ENCODE results near the gene HSFX3. TPM values are rescaled to one million over a fixed set of nuclear protein-coding genes. Genes with fewer than 3 reads are reported as not detected.

The HSFX3 gene
- total and polyA plus RNA-seq, 2 donors (not counting 1 experiment from before 2014, with no cell fraction given) = not detected

DNA sequence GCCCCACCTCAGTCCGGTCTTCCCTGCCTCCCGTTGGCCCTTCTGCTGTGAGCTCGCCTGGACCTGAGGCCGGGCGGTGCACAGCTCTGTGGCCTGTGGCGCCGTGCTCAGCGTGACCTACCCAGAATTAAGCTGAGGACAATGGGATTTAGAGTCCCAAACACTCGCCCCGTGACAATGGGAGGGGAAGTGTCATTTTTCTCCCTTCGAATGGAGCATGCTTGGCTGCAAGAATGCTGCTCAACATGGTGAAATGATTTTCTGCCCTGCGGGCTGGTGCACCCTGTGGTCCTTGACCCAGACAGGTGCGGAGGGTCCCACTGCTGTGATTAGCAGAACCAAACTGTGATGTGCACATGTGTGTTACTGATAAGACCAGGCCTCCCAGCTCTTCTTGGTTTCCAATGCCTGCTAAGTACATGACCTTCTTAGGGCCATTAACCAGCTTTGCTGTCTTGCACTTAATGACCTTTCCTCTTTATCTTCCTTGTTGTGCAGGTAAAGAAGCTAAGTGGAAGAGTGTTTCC is 8.1 kb downstream of the HSFX3 start:
- Histone ChIP-seq H3K9me3 (ENCODE audit: control insufficient read depth, insufficient read depth, low read depth, low read length) (no peaks in the 10 kb centered on the region), H2AFZ (ENCODE audit: low read length) (no peak overlapping the region), H4K20me1 (ENCODE audit: control insufficient read depth, extremely low read depth, insufficient read depth, low read length) (no peaks in the 10 kb centered on the region), H3K27me3 (ENCODE audit: control insufficient read depth, insufficient read depth, low read length) (no peaks in the 10 kb centered on the region), H3K27ac (ENCODE audit: insufficient read depth, low read length) (peak overlapping the region; percentile 98), H3K4me3 (replicated peaks in 1 of 4; ENCODE audit: control extremely low read depth in 1 of 4, insufficient read depth in 1 of 4, low read depth in 3 of 4, low read length in 4 of 4) (peak overlapping the region; percentile 64 to 78 (median 73)), H3K4me1 (ENCODE audit: control insufficient read depth, extremely low read depth, insufficient read depth, low read length) (no peaks in the 10 kb centered on the region), H3K36me3 (ENCODE audit: control insufficient read depth, insufficient read depth, low read length) (no peaks in the 10 kb centered on the region), H3K9ac (ENCODE audit: insufficient read depth, low read length) (peak overlapping the region; percentile 94), H3K79me2 (ENCODE audit: control insufficient read depth, insufficient read depth, low read length) (peaks cover 4% of the 10 kb centered on the region), H3K4me2 (ENCODE audit: extremely low read depth, insufficient read depth, low read length) (peak overlapping the region; percentile 80)
- TF ChIP-seq, protein P1, sequence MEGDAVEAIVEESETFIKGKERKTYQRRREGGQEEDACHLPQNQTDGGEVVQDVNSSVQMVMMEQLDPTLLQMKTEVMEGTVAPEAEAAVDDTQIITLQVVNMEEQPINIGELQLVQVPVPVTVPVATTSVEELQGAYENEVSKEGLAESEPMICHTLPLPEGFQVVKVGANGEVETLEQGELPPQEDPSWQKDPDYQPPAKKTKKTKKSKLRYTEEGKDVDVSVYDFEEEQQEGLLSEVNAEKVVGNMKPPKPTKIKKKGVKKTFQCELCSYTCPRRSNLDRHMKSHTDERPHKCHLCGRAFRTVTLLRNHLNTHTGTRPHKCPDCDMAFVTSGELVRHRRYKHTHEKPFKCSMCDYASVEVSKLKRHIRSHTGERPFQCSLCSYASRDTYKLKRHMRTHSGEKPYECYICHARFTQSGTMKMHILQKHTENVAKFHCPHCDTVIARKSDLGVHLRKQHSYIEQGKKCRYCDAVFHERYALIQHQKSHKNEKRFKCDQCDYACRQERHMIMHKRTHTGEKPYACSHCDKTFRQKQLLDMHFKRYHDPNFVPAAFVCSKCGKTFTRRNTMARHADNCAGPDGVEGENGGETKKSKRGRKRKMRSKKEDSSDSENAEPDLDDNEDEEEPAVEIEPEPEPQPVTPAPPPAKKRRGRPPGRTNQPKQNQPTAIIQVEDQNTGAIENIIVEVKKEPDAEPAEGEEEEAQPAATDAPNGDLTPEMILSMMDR (conservative IDR thresholded peaks at IDR 0.05 in 1 of 2, IDR thresholded peaks at IDR 0.05 in 1 of 2; ENCODE audit: low read depth in 1 of 2, low read length in 2 of 2) = no peak
- TF ChIP-seq EZH2 (IDR thresholded peaks at IDR 0.05; ENCODE audit: low read length, missing control alignments) = no peak
- no peak for DNase-seq (ENCODE audit: low read depth in 2 of 2)

DNA sequence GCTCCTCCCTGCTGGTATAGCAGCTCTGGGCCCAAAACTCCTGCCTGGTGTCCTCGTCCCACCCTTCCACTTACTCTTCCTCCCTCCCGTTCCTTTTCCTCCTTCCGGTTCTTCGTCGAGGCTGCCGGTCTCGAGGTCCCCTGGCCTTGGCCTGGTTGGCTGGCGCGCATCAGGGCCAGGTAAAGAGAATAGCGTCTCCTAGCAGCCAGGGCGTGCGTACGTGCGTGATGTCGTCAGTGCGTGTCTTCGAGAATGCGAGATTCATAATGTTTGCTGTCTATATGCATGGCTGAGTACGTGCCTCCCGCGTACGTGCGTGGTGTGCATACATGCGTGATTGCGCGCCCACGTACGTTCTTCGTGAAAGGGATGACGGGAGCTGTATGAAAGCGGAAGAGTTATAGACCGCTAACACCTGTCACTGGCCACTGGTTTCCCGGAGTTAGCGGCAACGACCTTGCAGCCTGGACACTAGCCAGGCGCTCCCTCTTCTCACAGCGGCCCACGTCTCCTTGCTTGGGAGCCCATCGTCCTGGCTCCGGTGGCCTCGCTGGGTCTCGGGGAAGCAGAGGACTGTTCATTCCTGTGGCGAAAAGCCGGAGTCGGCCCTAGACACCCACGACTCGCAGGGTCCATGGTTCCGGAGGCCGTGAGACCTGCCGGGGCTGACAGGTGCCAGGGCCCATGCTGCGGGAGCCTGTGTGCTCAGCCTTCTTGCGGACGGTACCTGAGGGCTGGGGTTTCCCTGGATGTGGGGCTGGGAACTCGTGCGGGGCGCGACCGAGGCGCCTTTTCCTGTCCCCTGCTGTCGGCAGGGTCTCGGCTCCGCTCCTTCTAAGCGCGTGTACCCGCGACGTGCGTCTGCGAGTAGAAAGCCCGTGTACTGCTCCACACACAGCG is 8.9 kb downstream of the HSFX3 start, which contains the start of gene EOLA1:
EOLA1 (plus strand) TSS at position 392 of the 900 bp plus-strand sequence. CDS start 4,619 bp downstream, outside the sequence.
- H3K36me3 ChIP-seq (ENCODE audit: control insufficient read depth, insufficient read depth, low read length) = no peaks in the 10 kb centered on the region
- DNase-seq (ENCODE audit: low read depth in 2 of 2) = peak; percentile 96 to 97
- H3K4me3 ChIP-seq (replicated peaks in 1 of 4; ENCODE audit: control extremely low read depth in 1 of 4, insufficient read depth in 1 of 4, low read depth in 3 of 4, low read length in 4 of 4) = peak within 1 kb of the TSS; percentile 64 to 78 (median 73)
- peak within 1 kb of the TSS; percentile 73 for H2AFZ ChIP-seq (ENCODE audit: low read length)
- H3K27ac ChIP-seq (ENCODE audit: insufficient read depth, low read length) = peak within 1 kb of the TSS; percentile 98
- peaks cover 4% of the 10 kb centered on the region for H3K79me2 ChIP-seq (ENCODE audit: control insufficient read depth, insufficient read depth, low read length)
- H3K4me1 ChIP-seq (ENCODE audit: control insufficient read depth, extremely low read depth, insufficient read depth, low read length) = no peaks in the 10 kb centered on the region
- no peaks in the 10 kb centered on the region for H4K20me1 ChIP-seq (ENCODE audit: control insufficient read depth, extremely low read depth, insufficient read depth, low read length)
- TF ChIP-seq, protein P1 (conservative IDR thresholded peaks at IDR 0.05 in 1 of 2, IDR thresholded peaks at IDR 0.05 in 1 of 2; ENCODE audit: low read depth in 1 of 2, low read length in 2 of 2) = no peak
- TF ChIP-seq EZH2 (IDR thresholded peaks at IDR 0.05; ENCODE audit: low read length, missing control alignments) = no peak
- H3K9ac ChIP-seq (ENCODE audit: insufficient read depth, low read length) = peak within 1 kb of the TSS; percentile 94
- H3K9me3 ChIP-seq (ENCODE audit: control insufficient read depth, insufficient read depth, low read depth, low read length) = no peaks in the 10 kb centered on the region
- peak within 1 kb of the TSS; percentile 80 for H3K4me2 ChIP-seq (ENCODE audit: extremely low read depth, insufficient read depth, low read length)
- H3K27me3 ChIP-seq (ENCODE audit: control insufficient read depth, insufficient read depth, low read length) = no peaks in the 10 kb centered on the region

GRCh38 chrX:149540131-149540620 is 9.5 kb downstream of the HSFX3 start:
- Histone ChIP-seq H3K27ac (ENCODE audit: insufficient read depth, low read length) (peak overlapping the region; percentile 98), H3K36me3 (ENCODE audit: control insufficient read depth, insufficient read depth, low read length) (no peaks in the 10 kb centered on the region), H3K4me1 (ENCODE audit: control insufficient read depth, extremely low read depth, insufficient read depth, low read length) (no peaks in the 10 kb centered on the region), H4K20me1 (ENCODE audit: control insufficient read depth, extremely low read depth, insufficient read depth, low read length) (no peaks in the 10 kb centered on the region), H3K4me2 (ENCODE audit: extremely low read depth, insufficient read depth, low read length) (no peak overlapping the region), H2AFZ (ENCODE audit: low read length) (no peak overlapping the region), H3K79me2 (ENCODE audit: control insufficient read depth, insufficient read depth, low read length) (peaks cover 4% of the 10 kb centered on the region), H3K4me3 (replicated peaks in 1 of 4; ENCODE audit: control extremely low read depth in 1 of 4, insufficient read depth in 1 of 4, low read depth in 3 of 4, low read length in 4 of 4) (peak overlapping the region in 3 of 4 experiments; percentile 64 to 78 (median 68)), H3K9me3 (ENCODE audit: control insufficient read depth, insufficient read depth, low read depth, low read length) (no peaks in the 10 kb centered on the region), H3K9ac (ENCODE audit: insufficient read depth, low read length) (peak overlapping the region; percentile 94), H3K27me3 (ENCODE audit: control insufficient read depth, insufficient read depth, low read length) (no peaks in the 10 kb centered on the region)
- peak; percentile 80 to 91 for DNase-seq (ENCODE audit: low read depth in 2 of 2)
- TF ChIP-seq, protein P1 (conservative IDR thresholded peaks at IDR 0.05 in 1 of 2, IDR thresholded peaks at IDR 0.05 in 1 of 2; ENCODE audit: low read depth in 1 of 2, low read length in 2 of 2) = no peak
- TF ChIP-seq EZH2 (IDR thresholded peaks at IDR 0.05; ENCODE audit: low read length, missing control alignments) = no peak

Measured in fibroblast of lung (primary cell).